Omental fat pad (tissue), 4 donors: Measurements from ENCODE around the gene MAGEA6. TPM values are rescaled to one million over a fixed set of nuclear protein-coding genes. Genes with fewer than 3 reads are reported as not detected.
"Not testable (repeated sequence)": the region's sequence is repeated elsewhere in the genome, so short reads cannot be mapped to it uniquely, and the experiment has no call there.

Experiments used
- ATAC-seq: fragments of 150-250 bp; one replicate; pipeline ENCODE4 v1.9.1; 2016; ENCODE audit warnings: mild to moderate bottlenecking, moderate library complexity; ENCODE audit not compliant: low FRiP score
- DNase-seq: peaks from one replicate; pipeline ENCODE4 v3.0.0-alpha.2; 2019; ENCODE audit warnings: low spot score
- CTCF ChIP-seq, 3 donors: fragments of 450-650 bp; IDR thresholded peaks; one replicate each; pipeline ENCODE4 v1.5.1; 2016 to 2017; ENCODE audit warnings: antibody characterized with exemption in 3 of 3, mild to moderate bottlenecking in 3 of 3, moderate library complexity in 2 of 3
- total RNA-seq, 4 donors: library from RNA; depleted of rRNA; stranded (reverse); fragments of >200 nt; gene quantifications; one replicate each; pipeline ENCODE4 v1.1.0, GENCODE V29; 2016

The MAGEA6 gene
- total RNA-seq = not detected

- not testable (repeated sequence) for DNase-seq, ATAC-seq
Measured at GRCh38 chrX:152769549-152770289, at the start of gene MAGEA6. Gene MAGEA6 (minus strand): TSS chrX:152769689. CDS start chrX:152767650, 2,039 bp downstream.

GRCh38 chrX:152819266-152819665 is 49.8 kb upstream of the MAGEA6 start:
- no peak for ATAC-seq
- DNase-seq = no peak
- TF ChIP-seq CTCF (IDR thresholded peaks at IDR 0.05) = no peak

GRCh38 chrX:152818356-152818755 is 48.9 kb upstream of the MAGEA6 start:
- no peak for TF ChIP-seq CTCF (IDR thresholded peaks at IDR 0.05)
- DNase-seq (no peak), ATAC-seq (no peak)

- DNase-seq = no peak
- no peak for TF ChIP-seq CTCF (IDR thresholded peaks at IDR 0.05)
Measured at GRCh38 chrX:152817078-152817764, 47.7 kb upstream of the MAGEA6 start.

GRCh38 chrX:152814048-152814447 is 44.6 kb upstream of the MAGEA6 start:
- DNase-seq (no peak), ATAC-seq (no peak)
- TF ChIP-seq CTCF (IDR thresholded peaks at IDR 0.05) = no peak

More at GRCh38 chrX:152817078-152817764, 47.7 kb upstream of the MAGEA6 start:
- no peak for ATAC-seq

GRCh38 chrX:152813206-152813605 is 43.7 kb upstream of the MAGEA6 start:
- DNase-seq = no peak
- TF ChIP-seq CTCF (IDR thresholded peaks at IDR 0.05) = no peak
- ATAC-seq = no peak

- DNase-seq (no peak), ATAC-seq (no peak)
- TF ChIP-seq CTCF (IDR thresholded peaks at IDR 0.05) = no peak
Measured at GRCh38 chrX:152810403-152810802, 40.9 kb upstream of the MAGEA6 start.
